ENCODE results near the gene OR52I1.

OR52I1 gene, protein sequence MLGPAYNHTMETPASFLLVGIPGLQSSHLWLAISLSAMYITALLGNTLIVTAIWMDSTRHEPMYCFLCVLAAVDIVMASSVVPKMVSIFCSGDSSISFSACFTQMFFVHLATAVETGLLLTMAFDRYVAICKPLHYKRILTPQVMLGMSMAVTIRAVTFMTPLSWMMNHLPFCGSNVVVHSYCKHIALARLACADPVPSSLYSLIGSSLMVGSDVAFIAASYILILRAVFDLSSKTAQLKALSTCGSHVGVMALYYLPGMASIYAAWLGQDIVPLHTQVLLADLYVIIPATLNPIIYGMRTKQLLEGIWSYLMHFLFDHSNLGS

DNA sequence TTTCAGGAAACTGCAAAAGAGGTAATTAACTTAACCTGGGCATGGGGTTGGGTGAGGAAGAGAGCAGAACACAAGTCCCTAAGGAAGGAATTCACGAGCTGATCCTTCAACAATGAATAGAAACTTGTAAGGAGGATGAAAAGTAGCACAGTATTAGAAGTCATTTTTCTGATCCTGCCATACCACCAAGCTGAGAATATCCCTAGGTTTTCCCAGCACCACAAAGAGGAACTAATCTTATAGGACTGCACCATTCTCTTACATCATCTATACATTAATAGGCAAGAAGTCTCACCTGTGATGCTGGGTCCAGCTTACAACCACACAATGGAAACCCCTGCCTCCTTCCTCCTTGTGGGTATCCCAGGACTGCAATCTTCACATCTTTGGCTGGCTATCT lies at the start of gene OR52I1:
Gene OR52I1 (plus strand): TSS at position 301 of the 400 bp plus-strand sequence. CDS start 0 bp downstream, at position 301.
- no peak for DNase-seq

DNA sequence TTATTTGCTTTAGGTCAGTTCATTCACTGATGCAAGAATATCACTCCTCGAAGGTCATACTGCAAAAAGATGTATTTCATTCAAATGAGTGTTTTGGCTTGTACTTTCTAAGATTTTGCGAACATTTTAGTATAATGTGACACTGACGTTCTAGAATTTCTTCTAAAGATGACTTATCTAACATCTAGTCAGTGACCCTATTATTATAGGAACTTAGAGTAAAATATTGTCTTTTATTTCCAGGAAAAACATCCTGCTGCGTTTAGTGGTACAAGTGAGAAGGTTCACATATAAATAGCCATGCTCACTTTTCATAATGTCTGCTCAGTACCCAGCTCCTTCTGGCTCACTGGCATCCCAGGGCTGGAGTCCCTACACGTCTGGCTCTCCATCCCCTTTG lies 48.9 kb upstream of the OR52I1 start, which contains the start of gene OR52M1:
Gene OR52M1 (plus strand): TSS at position 301 of the 400 bp plus-strand sequence. CDS start 0 bp downstream, at position 301.
- DNase-seq, result no peak

DNA sequence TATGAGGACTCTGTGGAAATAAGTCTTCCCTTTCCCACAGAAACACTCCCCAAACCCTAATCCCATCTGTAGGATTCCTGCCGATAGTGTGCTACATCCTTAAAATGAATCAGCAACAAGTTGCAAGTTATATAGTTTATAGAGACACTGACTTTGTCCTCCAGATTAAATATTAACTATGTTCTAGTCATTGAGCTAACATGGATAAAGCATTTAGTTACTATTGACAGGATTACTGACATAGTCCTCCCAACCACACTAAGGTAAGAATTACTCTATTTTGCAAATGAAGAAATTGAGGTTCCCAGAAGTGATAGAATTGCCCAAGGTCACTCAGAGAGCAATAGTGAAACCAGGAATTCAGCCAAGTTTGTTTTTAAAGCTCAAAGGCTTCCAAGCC lies 47.0 kb upstream of the OR52I1 start:
- DNase-seq, result no peak

DNA sequence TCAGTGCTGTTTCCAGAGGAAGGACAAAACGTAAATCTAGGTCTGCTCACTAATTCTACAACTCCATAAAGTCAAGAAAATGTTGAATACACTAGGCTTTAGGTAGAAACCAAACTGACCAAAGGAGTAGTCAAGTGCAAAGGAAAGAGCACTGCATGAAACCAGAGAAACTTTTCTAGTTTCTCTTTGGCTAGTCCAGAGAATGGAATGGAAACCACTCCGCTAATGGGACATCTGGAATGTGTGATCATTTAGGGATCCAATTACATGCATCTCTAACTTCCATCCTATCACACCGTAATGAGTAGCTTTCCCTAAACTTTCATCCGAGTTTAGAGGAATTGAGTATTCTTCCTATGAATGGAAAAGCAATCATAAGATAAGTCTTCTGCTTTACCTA lies 46.4 kb upstream of the OR52I1 start:
- no peak for DNase-seq

DNA sequence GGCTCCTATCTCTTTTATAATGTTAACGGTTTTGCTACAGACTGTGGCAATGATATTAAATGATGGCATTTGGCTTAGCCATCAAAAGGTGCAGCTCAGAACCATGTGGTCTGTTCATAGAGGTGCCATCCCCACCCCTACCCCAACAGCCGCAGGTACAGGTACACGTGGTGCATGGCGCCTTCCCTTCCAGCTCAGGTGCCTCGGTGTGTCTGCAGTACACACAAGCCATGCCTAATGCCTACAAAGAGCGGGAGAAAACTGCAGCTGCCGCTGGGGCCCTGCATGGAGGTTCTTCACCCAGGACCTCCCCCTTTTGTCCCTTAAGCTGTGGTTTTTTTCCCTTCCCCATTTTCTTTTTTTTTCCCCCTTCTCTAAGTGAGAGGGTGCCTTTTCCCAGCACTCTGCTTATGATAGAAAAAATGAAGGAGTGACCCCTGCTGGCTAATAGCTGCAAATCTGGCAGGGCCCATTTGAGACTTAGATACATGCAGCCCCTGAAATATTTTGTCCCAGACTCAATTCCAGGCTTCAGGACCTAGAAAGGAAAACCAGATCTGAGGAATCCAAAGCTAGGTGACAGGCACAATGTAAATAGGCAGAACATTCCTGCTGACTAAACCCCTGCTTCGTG lies 42.4 kb upstream of the OR52I1 start:
- DNase-seq, result no peak

DNA sequence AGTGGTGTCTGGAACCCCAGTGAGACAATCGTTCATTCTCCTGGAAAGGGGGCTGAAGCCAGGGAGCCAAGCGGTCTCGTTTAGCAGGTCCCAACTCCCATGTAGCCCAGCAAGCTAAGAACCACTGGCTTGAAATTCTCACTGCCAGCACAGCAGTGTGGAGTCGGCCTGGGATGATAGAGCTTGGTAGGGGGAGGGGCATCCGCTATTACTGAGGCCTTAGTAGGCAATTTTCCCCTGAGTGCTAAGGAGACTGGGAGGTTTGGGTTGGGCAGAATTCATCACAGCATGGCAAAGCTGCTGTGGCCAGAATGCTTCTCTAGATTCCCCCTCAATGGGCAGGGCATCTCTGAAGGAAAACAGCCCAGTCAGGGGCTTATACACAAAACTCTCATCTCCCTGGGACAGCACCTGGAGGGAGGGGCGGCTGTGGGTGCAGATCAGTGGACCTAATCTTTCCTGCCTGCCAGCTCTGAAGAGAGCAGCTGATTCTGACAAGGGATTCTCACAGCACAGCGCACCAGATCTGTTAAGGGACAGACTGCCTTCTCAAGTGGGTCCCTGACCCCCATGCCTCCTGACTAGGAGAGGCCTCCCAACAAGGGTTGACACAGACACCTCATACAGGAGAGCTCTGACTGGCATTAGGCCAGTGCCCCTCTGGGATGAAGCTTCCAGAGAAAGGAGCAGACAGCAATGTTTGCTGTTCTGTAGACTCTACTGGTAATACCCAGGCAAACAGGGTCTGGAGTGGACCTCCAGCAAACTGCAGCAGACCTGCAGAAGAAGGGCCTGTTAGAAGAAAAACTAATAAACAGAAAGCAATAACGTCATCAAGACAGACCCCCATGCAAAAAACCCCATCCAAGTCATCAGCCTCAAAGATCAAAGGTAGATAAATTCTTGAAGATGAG lies 34.1 kb upstream of the OR52I1 start:
- DNase-seq, result no peak

DNA sequence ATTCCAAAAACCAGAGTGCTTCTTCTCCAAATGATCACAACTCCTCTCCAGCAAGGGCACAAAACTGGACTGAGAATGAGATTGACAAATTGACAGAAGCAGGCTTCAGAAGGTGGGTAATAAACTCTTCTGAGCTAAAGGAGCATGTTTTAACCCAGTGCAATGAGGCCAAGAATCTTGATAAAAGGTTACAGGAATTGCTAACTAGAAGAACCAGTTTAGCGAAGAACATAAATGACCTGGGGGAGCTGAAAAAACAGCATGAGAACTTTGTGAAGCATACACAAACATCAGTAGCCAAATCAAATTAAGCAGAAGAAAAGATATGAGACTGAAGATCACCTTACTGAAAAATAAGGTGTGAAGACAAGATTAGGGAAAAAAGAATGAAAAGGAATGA lies 33.4 kb upstream of the OR52I1 start:
- no peak for DNase-seq

DNA sequence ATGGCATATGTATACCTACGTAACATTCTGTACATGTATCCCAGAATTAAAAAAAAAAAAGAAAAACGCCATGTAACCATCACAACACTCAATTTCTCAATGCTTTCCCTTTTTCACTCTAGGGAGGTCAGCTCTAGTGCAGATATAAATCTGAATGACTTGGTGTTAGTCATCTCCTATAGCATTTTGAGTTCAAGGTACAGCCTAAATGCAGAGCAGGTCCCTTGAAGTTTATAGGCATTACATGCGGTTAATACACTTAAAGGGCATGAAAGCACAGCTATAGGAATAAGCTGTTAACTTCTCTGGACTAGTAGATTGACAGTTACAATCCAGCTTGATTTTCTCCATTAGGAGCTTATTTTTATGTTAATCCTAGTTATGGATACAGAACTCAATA lies 28.5 kb upstream of the OR52I1 start:
- no peak for DNase-seq

DNA sequence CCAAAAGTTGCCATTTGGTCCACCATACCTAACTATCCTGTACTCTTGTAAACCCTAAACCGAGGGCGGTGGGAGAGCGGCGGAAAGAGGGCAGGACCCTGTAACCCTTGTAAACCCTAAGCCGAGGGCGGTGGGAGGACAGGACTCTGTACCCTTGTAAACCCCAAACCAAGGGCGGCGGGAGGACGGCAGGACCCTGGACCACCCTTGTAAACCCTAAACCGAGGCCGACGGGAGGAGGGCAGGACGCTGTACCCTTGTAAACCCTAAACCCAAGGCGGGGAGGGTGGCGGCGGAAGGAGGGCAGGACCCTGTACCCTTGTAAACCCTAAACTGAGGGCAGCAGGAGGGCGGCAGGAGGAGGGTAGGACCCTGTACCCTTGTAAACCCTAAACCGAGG lies 24.8 kb upstream of the OR52I1 start:
- no peak for DNase-seq

DNA sequence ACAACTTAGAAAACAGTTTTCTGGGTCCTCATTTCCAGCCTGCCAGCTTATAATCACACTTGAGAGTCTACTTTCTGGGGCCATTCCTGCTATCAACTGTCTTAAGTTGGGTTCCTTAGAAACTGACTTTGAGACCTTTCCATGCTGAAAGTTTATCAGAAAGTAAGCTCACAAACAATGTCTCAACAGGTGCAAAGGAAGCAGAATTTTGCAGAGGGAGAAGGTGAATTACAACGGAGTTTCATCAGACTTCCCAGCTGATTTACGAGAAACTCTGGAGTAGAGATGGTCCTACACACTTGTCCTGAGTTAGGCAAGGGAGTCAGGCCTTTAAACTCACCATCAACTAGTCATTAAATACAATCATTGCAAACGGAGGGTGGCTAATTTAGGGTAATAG lies 17.0 kb upstream of the OR52I1 start:
- DNase-seq, result no peak

DNA sequence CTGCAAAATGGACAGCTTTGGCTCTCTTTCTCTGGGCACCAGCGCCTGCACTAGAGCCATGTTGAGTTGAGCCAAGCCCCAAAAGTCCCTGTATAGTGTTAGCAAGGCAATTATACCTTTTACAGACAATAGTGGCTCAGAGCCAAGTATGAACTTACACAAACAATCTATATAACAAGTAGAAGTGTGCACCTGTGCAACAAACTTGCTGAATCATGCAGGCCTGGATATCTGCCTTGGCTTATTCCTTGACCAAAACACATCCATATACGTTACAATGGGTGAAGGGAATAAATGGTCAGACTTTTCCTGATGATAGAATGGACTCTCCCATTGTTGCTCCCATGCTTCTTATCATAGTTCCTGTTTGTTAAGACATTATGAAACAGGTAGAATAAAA lies 16.1 kb upstream of the OR52I1 start:
- DNase-seq, result peak; percentile 57

DNA sequence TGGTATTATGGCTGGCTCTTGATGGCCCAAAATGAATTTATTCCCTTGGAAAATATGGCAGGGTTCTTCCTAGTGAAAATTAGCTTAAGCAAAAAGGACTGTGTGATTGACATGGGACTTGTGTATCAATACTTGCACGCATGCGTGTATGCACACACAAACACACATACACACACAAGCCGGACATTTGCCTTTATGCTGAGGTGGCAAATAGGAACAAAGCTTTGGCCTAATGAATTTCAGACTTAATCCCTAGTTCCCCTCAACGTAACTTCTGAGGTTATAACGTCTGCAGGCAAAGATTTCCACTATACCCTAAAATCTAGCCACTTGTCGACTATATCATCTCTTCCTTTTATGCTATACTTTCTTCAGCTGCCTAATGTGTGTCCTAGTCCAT lies 15.2 kb upstream of the OR52I1 start:
- DNase-seq, result no peak

DNA sequence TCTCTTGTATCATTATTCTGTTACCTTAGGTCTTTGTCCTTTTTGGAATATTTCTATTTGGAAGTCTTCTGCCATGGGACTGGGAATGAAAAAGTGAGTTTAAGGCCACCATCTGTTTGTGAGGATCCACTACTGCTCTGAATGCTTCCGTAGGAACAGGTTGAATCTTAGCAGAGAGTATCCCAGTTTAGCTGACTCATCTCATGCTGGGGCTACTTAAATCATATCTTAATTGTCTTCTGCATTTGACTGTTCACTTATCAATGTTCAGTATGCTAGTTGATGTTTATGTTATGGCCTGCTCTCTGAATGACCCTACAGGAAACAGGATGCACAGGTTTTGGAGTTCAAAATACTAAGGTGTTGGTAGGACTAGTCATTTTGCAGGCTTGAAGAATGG lies 13.7 kb upstream of the OR52I1 start:
- no peak for DNase-seq

DNA sequence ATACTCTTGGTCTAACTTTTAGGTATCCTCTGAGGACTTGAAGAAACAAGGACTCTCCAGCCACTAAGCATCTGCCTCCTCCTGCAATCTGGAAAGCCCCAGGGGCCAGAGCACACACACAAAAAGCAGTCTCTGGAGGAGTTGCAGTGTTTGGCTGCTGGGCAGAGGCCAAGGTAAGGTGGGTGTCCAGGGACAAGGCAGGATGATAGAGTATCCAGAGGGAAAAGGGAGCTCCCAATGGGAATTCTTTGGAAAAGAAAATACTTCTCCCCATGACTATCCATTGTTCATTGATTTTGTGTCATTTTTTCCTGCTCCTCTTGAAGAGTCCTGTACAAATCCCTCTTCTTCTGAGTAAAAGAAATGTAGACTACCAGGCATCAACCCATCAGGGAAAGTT lies 12.4 kb upstream of the OR52I1 start, which contains the start of gene OR52I2:
Gene OR52I2 (plus strand): TSS at position 301 of the 400 bp plus-strand sequence.
- no peak for DNase-seq

DNA sequence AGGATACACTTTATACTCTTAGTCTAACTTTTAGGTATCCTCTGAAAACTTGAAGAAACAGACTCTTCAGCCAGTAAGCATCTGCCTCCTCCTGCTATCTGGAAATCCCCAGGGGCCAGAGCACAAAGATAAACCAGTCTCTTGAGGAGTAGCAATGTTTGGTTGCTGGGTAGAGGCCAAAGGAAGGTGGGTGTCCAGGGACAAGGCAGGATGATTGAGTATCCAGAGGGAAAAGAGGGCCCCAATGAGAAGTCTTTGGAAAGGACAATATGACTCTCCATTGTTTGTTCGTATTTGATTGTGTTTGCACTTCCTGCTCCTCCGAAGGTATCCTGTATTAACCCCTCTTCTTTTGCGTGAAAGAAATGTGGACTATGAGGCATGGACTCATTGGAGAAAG lies 4.8 kb upstream of the OR52I1 start:
- no peak for DNase-seq

DNA sequence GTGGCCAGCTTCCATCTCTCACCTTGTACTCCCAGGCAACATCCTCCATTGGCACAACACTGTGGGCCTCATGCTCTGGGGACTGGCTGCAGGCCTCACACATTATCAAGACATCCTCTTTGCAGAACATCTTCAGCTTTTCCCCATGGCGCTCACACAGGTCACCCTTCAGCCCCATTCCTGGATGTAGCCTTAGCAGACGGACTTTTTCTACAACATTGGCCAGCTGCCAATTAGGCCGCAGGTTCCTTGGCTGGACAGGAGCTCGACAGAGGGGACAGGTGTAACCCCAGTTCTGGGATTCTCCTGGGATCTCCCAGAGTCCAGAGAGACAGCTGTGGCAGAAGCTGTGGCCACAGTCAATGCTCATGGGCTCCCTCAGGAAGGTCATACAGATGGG lies 11.2 kb downstream of the OR52I1 start:
- DNase-seq, result no peak

DNA sequence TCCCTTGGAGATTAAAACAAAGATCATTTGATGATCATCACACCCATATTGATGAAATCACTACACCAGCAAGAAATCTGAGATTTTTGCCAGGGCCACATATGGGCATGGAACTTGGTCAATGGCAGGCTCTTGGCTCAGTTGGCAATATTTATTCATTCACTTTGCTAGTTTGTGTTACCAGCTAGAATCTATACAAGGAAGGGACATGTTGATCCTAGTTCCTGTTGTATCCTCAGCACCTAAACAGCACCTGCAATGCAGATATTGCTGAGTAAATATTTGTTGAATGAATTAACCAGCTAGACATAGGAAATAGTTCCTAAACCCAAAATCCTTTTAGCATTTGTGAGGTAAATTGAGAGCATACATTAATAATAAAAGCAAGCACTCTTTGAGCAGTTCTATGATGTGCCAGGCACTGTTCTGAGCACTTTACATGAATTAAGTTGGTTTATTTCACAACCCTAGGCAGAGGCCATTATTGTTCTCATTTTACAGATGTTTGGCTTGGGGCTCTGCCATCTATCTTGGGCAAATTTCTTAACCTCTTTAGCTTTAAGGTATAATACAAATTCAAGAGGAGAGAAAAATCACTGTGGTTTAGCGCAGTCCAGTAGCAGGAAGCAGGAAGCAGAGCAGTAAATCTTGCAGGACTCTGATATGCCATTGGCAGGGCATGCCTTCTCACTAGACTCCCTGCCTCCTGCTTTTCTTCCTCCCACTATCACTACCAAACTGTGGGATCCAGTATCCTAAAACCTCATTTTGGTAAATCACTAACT lies 12.6 kb downstream of the OR52I1 start:
- DNase-seq, result peak; percentile 38

DNA sequence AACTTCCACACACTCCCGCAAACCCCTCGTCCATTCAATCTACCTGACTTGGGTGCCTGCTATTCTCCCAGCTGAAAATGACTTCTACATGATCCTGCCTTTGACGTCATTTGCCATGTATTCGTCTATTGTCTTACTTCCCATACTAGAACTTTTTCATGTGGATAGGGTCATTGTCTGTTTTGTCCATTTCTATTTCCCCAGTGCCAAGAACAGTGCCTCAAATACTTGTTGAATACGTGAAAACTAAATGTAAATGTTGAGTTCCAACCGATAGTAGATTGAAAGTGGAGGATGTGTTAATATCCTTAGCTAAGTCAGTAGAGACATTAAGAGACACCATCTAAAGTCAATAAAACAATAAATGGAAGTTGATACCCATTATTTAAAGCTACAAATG lies 13.3 kb downstream of the OR52I1 start:
- peak; percentile 38 for DNase-seq

DNA sequence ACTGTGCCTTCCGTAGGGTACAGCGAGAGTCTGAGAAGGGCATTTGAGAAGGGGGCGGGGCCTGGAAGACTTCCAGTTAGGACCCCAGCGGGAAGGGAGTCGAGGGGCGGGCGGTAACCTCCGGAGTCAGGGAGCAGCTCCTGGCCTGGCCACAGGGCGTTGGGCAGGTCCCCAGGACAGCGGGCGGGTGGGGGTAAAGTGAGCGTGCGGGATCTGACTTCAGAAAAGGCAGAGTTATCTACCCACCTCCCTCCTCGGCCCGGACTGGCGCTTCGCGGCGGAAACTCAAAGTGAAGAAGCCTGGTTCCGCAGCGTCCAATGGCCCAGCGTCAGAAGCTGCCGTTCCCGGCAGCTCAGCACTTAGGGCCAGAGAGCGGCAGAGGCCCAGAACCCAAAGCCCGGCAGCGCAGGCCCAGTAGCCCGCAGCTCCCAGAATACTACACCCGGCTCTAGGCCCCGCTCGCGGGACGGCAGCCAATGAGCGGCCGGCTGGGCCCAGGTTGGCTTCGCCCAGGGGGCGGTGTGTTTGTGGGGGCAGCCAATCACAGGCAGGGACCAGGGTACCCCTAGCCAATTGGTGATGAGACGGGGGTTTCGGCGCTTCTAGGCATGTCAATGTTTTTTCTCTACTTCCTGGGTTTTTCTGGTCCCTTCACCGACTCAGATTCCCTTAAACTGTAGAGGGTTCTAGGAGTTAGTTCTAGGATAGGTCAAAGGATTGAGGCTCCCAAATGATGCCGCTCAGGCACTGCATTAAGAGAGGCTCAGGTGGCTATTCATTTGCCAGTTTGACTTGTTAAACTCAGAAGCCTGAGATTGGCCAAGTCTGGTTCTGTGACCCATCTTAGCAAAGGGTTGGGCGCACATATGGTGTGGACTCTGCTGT lies 14.2 kb downstream of the OR52I1 start, which contains the start of gene TRIM68:
Gene TRIM68 (minus strand): TSS at position 451 of the 886 bp plus-strand sequence. CDS start 2,727 bp downstream, outside the sequence.
- peak; percentile 85 for DNase-seq

DNA sequence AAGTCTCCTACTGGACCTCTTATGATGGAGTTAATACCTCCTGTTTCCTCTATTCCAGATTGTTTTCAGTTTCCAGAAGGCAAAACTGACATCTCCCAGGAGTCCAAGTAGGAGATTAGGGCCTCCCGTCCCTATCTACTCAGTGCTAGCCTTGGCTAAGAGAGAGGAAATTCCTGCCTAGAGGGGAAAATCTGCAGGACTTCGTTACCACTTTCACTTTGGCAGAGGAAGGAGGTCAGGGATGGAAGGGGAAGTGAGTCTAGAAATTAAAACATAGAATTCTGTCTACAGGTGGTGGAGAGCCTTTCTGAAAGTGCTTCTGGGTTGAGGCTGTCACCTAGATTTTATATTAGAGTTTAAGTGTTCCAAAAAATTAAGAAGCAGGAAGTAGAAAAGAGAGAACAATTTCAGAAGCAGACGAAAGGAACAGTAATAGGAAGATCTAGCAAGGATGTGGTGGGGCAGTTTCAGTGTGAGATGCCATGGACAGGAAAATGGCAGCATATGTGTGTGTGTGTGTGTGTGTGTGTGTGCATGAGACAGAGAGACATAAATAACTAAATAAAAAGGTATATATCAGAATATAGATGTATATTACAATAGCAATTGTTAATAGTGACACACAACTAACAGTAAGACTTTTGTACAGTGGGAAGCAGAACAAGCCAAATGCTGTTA lies 16.6 kb downstream of the OR52I1 start:
- no peak for DNase-seq

DNA sequence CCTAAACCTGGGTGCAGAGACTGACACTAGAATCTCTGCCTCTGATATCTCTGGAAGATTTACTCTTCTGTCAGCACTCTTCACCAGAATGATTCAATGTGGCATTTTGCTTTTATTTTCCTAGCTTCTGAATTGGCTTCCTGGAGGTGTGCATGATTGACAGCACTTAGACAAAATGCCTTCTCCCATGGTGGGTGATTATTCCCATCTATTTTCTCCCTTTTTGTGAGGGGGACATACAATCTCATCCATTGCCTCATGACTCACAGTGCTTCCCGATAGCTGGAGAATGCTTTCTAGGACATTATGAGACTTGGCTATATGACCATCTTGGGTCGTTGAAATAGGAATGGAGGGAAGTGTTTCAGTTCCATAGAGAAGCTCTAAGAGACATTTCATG lies 18.1 kb downstream of the OR52I1 start:
- no peak for DNase-seq
